ENCODE results near the gene MSH5.
"Not testable (repeated sequence)": the region's sequence is repeated elsewhere in the genome, so short reads cannot be mapped to it uniquely, and the experiment has no call there.

Gene MSH5

DNA sequence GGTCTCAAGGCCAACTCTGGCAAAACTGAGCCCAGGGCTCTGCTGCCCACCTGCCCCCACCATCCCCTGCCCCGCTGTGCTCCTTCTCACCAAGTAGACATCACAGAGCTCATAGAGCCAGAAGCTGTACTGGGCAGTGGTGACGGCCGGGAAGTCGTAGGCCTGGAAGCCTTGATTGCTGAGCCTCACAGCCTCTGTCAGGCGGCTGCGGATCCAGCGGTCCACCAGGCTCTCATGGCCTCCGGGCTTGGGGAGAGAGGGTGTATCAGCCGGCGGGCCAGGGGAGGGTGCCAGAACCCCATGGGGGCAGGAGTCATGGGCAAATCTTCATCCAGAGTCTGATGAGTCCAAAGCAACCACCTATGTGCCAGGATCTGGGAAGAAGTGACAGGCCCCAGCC, 40.1 kb downstream of the MSH5 start:
- DNase-seq, result no peak

GRCh38 chr6:31780507-31781243, 40.9 kb downstream of the MSH5 start:
- no peak for DNase-seq

- no peak for DNase-seq
These were observed 41.7 kb downstream of the MSH5 start for GRCh38 chr6:31781244-31782125.

DNA sequence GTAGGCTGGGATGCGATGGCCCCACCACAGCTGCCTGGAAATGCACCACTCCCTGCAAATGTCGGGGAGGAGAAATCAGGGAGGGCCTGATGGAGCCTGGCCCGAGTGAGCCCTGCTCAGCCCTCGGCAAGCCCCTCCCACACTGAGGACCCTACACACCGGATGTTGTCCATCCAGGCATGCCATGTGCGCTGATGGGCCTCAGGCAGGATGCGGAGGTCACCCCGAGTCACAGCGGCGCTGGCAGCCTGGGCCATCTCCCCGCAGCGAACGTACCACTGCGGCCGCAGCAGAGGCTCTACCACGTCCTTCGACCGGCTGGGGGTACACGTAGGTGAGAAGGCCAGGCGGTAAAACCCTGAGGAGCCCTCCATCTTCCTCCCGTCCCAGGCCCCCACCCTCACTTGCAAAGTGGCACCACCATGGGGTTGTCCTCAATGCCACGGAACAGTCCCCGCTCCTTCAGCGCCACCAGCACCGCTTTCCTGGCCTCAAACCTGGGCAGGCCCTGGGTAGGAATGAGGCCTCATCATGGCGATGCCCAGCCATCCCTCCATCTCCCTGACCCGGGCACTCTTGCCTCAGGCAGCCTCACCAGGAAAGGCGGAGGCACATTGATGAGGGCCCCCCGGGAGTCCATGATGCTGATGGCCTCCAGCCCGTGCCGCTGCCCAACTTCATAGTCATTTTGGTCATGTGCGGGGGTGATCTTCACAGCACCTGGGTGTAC, 42.5 kb downstream of the MSH5 start:
- DNase-seq, result no peak

DNA sequence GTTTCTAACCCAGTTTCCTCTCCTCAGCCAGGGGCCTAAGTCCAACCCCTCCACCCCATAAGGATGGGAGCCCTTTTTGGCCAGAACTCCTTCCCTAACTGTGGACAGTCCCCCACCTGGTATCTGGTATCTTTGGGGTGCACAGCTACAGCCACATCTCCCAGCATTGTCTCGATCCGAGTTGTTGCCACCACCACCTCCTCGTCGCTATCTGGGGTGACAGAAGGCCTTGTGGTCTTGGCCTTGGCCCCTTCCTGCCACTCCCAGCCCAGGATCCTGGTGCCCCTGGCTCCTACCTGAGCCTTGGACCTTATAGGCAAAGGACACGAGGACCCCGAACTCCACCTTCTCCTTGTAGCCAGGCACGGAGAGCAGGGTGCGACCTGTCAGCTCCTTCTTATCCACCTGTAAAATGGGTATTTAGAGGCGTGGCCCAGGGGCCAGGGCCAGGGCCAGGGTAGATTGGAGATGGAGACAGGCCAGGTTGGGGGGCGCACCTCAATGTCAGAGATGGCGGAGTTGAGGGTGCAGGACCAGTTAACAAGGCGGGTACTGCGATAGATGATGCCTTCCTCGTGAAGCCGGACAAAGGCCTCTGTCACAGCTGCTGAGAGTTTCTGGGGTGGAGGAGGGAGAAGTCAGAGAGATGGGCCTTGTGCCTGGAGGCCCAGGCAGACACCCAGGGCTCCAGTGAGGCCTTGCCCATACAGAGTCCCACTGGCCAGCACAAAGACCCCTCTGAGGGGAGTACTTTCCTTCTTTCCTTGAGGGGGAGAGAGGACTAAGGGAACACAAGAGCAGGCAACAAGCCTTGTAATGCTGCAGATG, 44.5 kb downstream of the MSH5 start:
- no peak for DNase-seq

DNA sequence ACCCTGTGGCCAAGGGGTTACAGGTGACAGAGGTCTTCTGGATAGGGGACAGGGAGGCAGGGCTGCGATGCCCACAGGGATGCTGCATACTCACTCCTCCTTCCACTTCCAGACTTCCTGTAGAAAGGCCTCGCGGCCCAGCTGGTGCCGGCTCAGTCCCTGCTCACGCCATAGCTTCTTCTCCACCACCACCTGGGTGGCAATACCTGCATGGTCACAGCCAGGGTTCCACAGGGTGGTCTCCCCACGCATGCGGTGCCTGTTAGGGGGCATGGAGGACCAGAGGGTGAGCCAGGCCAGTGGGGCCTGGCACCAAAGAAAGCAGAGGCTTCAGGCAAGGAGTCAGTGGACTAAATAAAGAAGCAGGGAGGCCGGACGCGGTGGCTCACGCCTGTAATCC, 45.7 kb downstream of the MSH5 start:
- no peak for DNase-seq

DNA sequence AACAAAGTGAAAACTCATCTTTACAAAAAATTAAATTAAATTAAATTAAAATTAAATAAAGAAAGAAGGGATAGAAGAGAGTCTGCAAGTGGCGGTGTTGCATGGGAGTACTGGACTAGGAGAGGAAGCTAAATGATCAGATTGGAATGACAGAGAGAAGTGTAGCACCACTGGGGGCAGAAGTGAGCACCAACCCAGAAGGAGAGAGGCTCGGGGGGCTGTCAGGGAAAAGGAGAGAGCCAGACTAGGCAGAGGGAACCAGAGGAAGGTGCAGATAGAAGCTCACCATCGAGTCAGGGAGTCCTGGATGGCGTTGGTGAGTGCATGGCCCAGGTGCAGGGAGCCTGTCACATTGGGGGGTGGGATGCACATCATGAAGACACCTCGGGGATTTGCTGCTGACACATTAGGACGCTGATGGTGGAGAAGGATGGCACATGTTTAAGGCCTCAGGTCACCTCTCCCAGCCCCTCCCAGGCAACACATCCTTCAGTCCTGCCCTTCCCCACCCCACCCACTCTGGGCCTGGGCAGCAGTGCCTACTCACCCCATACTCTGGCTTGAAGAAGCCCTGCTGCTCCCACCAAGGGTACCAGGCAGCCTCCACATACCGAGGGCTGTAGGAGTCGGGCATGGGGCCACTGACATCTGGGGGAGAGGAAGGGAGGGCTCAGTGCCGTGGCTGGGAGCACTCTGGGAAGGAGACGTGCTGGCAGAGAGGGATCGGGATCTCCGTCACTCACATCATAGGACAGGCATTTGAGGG, 51.7 kb downstream of the MSH5 start:
- peak; percentile 40 to 41 for DNase-seq

GRCh38 chr6:31792090-31792374, 52.2 kb downstream of the MSH5 start:
- no peak for DNase-seq

- no peak for DNase-seq
These were observed 53.0 kb downstream of the MSH5 start for GRCh38 chr6:31792761-31793171.

DNA sequence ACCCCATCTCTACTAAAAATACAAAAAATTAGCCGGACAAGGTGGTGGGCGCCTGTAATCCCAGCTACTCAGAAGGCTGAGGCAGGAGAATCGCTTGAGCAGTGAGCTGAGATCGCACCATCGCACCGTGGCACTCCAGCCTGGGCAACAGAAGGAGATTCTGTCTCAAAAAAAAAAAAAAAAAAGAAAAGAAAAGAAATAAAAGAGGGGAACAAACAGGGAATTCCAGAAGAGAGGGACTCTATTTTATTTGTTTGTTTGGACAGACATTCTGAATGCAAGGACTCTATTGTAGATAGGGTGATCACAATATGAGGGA, 54.1 kb downstream of the MSH5 start:
- not testable (repeated sequence) for DNase-seq

GRCh38 chr6:31794294-31794865, 54.6 kb downstream of the MSH5 start:
- no peak for DNase-seq

DNA sequence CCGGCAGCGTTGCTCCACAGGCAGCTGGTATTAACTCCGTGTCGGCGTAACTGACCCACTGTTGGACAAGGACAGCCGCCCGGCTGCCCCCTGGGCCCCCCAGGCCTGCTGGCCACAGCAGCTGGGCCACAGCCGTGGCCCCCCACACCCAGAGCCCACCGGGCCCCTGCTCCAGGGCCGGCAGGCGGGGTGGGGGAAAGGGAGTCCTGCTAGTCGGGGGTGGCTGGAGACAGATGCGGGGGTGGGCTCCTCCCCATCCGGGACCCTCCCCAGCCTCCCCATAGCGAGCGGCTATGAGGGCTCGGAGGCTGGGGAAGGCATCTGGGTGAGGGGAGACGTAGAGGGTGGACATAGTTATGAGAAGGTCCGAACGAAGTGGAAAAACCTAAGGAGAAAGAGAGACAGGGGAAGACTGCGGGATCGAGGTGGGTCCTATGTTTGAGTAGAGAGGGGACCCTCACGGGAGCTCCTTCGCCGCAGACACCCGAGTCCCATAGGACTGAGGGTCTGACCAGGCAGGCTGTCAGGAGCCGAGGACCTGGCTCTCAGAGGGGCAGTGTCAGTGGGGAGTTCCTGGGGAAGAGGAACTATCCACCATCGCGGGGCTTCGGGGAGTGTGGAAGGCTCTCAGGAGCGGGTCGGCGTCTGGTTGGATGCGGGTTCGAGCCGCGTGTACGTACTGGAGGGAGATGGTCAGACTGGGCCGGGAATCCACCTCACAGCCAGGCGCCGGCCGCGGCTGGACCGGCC, 55.2 kb downstream of the MSH5 start:
- no peak for DNase-seq

DNA sequence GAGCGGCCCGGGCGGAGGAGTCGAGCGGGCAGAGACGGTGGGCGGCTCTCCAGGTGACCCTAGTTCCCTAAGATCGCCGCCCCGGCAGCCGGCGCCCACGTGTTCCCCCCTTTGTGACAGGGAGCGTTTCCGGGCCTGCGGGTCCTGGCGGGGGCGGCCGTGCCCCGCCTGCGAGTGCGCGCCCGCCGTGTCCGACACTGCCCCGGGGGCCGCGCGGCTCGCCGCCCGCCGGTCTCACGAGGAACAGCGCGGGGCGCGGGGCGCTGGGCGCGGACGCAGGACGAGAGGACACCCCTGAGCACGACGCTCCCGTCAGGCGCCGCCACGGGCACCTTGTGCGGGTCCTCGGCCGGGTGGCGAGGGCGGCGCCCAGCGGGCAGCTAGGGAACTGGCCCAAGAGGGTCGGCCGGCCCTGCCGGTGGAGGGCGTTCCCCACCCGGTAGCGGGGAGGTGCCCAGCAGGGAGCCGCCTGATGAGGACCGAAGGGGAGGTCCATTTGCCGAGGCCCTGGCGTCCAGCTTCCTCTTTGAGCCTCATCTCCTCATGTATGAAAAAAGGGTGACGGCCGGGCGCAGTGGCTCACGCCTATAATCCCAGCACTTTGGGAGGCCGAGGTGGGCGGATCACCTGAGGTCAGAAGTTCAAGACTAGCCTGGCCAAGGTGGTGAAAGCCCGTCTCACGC, 56.0 kb downstream of the MSH5 start, which contains the start of gene VARS1:
TSS of gene VARS1 (minus strand) at position 137 of the 683 bp plus-strand sequence. CDS start 535 bp downstream, outside the sequence.
- DNase-seq, result peak; percentile 98

DNA sequence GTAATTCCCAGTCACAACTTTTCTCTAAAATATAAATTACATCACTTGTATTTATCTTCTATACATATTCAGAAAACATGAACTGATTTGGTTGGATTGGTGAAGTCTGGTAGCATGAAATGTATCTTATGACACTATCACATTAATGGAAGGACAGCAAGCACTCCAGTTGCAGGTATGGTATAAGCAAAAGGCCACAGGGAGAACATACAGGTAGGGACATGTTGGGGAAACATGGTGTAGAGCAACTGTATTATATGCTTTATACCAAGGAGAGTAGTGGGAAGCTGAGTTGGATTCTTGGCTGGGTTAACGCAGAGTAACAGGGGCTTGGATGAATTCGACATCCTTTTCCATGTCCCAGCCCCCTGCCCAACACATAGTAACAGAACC, 57.2 kb downstream of the MSH5 start:
- DNase-seq, result no peak

DNA sequence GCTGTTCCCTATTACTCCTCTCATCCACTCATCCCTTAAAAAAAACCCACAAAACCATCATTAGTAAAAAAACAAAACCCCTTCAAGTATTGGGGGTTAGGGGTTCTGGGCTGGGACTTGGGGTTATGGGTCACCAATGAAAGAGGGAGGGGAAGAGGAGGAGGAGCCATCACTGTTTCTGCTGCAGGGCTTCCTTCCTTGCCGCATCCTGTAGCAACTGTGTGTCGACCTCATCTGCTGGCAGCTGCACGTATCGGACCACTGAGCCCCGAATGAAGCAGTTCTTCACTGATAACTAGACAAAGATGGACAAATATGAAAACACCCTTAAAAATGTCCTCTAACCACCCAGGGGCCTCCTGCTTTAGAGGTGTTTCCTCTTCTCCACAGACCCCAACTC, 57.8 kb downstream of the MSH5 start:
- DNase-seq, result no peak

DNA sequence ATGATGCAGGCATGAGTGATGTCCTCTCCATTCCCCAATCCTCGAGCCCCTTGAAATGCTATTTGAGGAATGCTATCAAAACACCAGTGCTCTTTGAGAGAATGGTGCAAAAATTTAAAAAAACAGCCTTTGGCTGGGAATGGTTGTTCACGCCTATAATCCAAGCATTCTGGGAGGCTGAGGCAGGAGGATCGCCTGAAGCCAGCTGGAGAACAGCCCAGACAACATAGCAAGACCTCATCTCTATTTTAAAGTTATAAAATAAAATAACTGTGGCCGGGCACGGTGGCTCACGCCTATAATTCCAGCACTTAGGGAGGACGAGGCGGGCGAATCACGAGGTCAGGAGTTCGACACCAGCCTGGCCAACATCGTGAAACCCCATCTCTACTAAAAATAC, 60.0 kb downstream of the MSH5 start:
- no peak for DNase-seq

DNA sequence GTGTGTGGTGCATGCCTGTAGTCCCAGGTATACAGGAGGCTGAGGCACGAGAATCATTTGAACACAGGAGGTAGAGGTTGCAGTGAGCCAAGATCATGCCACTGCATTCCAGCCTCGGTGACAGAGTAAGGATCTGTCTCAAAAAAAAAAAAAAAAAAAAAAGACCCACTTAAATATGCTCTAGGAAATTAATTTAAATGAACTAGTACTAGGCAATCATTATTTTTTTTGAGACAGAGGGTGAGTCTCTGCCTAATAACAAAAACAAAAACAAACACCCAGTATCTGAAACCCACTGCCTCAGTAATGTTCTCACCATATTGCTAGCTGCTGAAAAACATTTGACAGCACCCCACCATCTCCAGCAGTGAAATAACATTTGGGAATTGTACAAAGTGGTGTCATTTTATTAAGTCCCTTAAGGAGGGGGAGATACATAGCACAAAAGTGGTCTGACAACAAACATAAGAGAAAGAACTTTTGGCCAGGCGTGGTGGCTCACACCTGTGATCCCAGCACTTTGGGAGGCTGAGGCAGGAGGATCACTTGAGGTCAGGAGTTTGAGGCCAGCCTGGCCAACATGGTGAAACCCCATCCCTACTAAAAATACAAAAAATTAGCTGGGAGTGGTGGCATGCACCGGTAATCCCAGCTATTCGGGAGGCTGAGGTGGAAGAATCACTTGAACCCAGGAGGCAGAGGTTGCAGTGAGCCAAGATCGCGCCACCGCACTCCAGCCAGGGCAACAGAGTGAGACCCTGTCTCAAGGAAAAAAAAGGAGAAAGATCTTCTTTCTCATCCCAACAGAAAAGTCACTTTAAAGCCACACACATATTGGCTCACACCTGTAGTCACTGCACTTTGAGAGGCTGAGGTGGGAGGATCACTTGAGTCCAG, 61.5 kb downstream of the MSH5 start:
- DNase-seq, result not testable (repeated sequence)

DNA sequence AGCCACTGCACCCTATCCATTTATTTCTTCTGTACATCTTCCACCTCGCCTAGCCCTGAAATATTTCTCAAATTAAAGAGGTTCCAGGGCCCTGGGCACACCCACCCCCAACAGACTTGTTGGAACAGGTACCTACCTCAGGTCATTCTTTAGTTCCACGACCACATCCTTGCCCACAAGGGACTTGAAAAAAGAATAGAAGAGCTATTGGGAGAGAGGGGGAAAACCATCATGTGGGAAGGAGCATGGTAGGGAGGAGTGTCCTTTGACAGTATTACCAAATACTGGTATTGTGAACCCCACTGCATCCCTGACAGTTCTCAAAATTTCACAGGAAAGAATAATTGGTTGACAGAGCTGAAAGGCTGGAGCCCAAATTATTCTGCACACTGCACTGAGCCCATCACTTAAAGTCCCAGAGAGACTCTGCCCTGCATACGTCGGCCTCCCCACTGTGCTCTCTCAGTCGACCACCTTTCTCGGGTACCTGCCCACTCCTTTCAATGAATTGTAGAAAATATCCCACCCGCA, 66.2 kb downstream of the MSH5 start:
- DNase-seq, result no peak

Data from inflammatory macrophage (primary cell).